OCI-LY3 (cell line): ENCODE data around the gene GALNT18.

Experiments
- H2AFZ ChIP-seq: fragments of 200-600, 300-600 bp; shearing (Covaris generic); 2 replicates; pipeline ENCODE4 v1.6.0; 2014; ENCODE audit warnings: antibody characterized with exemption, low read depth, low read length
- H3K27ac ChIP-seq: fragments of 200-600, 300-600 bp; sonication (generic); 2 replicates; pipeline ENCODE4 v1.5.1; 2014; ENCODE audit warnings: mild to moderate bottlenecking, low read length, moderate library complexity, mixed read lengths
- H3K27me3 ChIP-seq: fragments of 200-600, 300-600 bp; sonication (generic); 2 replicates; pipeline ENCODE4 v1.6.1; 2014; ENCODE audit warnings: low read depth, low read length, mixed read lengths
- H3K36me3 ChIP-seq: fragments of 200-600, 300-600 bp; sonication (generic); replicated peaks from 2 replicates; pipeline ENCODE3; 2014; ENCODE audit warnings: low read depth, low read length, mixed read lengths
- H3K4me1 ChIP-seq: fragments of 300-600, 200-600 bp; sonication (generic); 2 replicates; pipeline ENCODE4 v1.6.1; 2014; ENCODE audit warnings: low read length, mixed read lengths
- H3K4me2 ChIP-seq: fragments of 200-600, 300-600 bp; sonication (generic); 2 replicates; pipeline ENCODE4 v1.6.1; 2014; ENCODE audit warnings: low read length, mixed read lengths
- H3K4me3 ChIP-seq: fragments of 300-600, 200-600 bp; sonication (generic); 2 replicates; pipeline ENCODE4 v1.5.1; 2014; ENCODE audit warnings: antibody characterized with exemption, mild to moderate bottlenecking, low read length, moderate library complexity
- H3K79me2 ChIP-seq: fragments of 300-600, 200-600 bp; shearing (Covaris generic); 2 replicates; pipeline ENCODE4 v1.6.1; 2014; ENCODE audit warnings: mild to moderate bottlenecking, low read length, mixed read lengths
- H3K9ac ChIP-seq: fragments of 300-600, 200-600 bp; shearing (Covaris generic); 2 replicates; pipeline ENCODE4 v1.6.0; 2014; ENCODE audit warnings: mild to moderate bottlenecking, low read length, moderate library complexity
- H3K9me3 ChIP-seq: fragments of 200-600, 300-600 bp; shearing (Covaris generic); 2 replicates; pipeline ENCODE4 v1.6.1; 2014; ENCODE audit warnings: low read length, mixed read lengths; ENCODE audit not compliant: insufficient read depth
- H4K20me1 ChIP-seq: fragments of 200-600, 300-600 bp; sonication (generic); 2 replicates; pipeline ENCODE4 v1.6.1; 2016; ENCODE audit warnings: low read length, mixed read lengths; ENCODE audit not compliant: insufficient read depth
- CTCF ChIP-seq: fragments of 200-600, 300-600 bp; sonication (generic); IDR thresholded peaks from 2 replicates; pipeline ENCODE4 v1.5.1; 2014; ENCODE audit warnings: antibody characterized with exemption, low read length, low read depth
- EZH2phosphoT487 ChIP-seq: fragments of 200-600 bp; shearing (Covaris generic); IDR thresholded peaks from 2 replicates; pipeline ENCODE4 v1.6.1; 2018; ENCODE audit warnings: antibody characterized with exemption, mixed run types, low read depth

Gene GALNT18

GRCh38 chr11:11636671-11637070 lies 14.9 kb upstream of the GALNT18 start:
- Histone ChIP-seq H3K4me2 (no peak overlapping the region), H3K9ac (no peak overlapping the region), H3K27ac (no peak overlapping the region), H3K4me1 (no peaks in the 10 kb centered on the region), H4K20me1 (no peaks in the 10 kb centered on the region), H3K36me3 (no peaks in the 10 kb centered on the region), H3K27me3 (peaks cover 39% of the 10 kb centered on the region), H3K9me3 (no peaks in the 10 kb centered on the region), H3K4me3 (no peak overlapping the region), H3K79me2 (no peaks in the 10 kb centered on the region), H2AFZ (no peak overlapping the region)
- TF ChIP-seq CTCF, result no peak

GRCh38 chr11:11635443-11635842 lies 13.6 kb upstream of the GALNT18 start:
- Histone ChIP-seq H3K4me1 (no peaks in the 10 kb centered on the region), H3K27me3 (peaks cover 29% of the 10 kb centered on the region), H3K9ac (no peak overlapping the region), H3K4me2 (no peak overlapping the region), H2AFZ (no peak overlapping the region), H3K79me2 (no peaks in the 10 kb centered on the region), H3K36me3 (no peaks in the 10 kb centered on the region), H4K20me1 (no peaks in the 10 kb centered on the region), H3K4me3 (no peak overlapping the region), H3K9me3 (no peaks in the 10 kb centered on the region), H3K27ac (no peak overlapping the region)
- no peak for TF ChIP-seq CTCF
- TF ChIP-seq EZH2phosphoT487, result no peak

- Histone ChIP-seq H4K20me1 (no peaks in the 10 kb centered on the region), H2AFZ (no peak overlapping the region), H3K4me3 (no peak overlapping the region), H3K36me3 (no peaks in the 10 kb centered on the region), H3K4me2 (no peak overlapping the region), H3K4me1 (no peaks in the 10 kb centered on the region), H3K9me3 (no peaks in the 10 kb centered on the region), H3K27me3 (peaks cover 46% of the 10 kb centered on the region), H3K9ac (no peak overlapping the region), H3K79me2 (no peaks in the 10 kb centered on the region), H3K27ac (no peak overlapping the region)
- TF ChIP-seq EZH2phosphoT487 (no peak), CTCF (no peak)
These were observed 7.6 kb upstream of the GALNT18 start for GRCh38 chr11:11629368-11629767.

- Histone ChIP-seq H3K9ac (no peak overlapping the region), H3K79me2 (no peaks in the 10 kb centered on the region), H2AFZ (no peak overlapping the region), H3K4me3 (no peak overlapping the region), H3K36me3 (no peaks in the 10 kb centered on the region), H3K4me2 (no peak overlapping the region), H3K27ac (no peak overlapping the region), H3K9me3 (no peaks in the 10 kb centered on the region), H4K20me1 (no peaks in the 10 kb centered on the region), H3K27me3 (peaks cover 47% of the 10 kb centered on the region), H3K4me1 (no peaks in the 10 kb centered on the region)
- TF ChIP-seq EZH2phosphoT487 (no peak), CTCF (no peak)
These were observed 6.8 kb upstream of the GALNT18 start for GRCh38 chr11:11628651-11629050.
